GM12801 (cell line): Measurements from ENCODE around the gene WNT3A.

ENCODE experiments used
- CTCF ChIP-seq: IDR thresholded peaks from one replicate; pipeline ENCODE4 v1.5.1; 2011; ENCODE audit warnings: control low read depth; ENCODE audit not compliant: insufficient read length; ENCODE audit errors: extremely low read depth

WNT3A gene

DNA sequence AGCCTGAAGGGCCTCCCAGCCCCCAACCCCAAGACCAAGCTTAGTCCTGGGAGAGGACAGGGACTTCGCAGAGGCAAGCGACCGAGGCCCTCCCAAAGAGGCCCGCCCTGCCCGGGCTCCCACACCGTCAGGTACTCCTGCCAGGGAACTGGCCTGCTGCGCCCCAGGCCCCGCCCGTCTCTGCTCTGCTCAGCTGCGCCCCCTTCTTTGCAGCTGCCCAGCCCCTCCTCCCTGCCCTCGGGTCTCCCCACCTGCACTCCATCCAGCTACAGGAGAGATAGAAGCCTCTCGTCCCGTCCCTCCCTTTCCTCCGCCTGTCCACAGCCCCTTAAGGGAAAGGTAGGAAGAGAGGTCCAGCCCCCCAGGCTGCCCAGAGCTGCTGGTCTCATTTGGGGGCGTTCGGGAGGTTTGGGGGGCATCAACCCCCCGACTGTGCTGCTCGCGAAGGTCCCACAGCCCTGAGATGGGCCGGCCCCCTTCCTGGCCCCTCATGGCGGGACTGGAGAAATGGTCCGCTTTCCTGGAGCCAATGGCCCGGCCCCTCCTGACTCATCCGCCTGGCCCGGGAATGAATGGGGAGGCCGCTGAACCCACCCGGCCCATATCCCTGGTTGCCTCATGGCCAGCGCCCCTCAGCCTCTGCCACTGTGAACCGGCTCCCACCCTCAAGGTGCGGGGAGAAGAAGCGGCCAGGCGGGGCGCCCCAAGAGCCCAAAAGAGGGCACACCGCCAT, 53.8 kb downstream of the WNT3A start:
- TF ChIP-seq CTCF: no peak

DNA sequence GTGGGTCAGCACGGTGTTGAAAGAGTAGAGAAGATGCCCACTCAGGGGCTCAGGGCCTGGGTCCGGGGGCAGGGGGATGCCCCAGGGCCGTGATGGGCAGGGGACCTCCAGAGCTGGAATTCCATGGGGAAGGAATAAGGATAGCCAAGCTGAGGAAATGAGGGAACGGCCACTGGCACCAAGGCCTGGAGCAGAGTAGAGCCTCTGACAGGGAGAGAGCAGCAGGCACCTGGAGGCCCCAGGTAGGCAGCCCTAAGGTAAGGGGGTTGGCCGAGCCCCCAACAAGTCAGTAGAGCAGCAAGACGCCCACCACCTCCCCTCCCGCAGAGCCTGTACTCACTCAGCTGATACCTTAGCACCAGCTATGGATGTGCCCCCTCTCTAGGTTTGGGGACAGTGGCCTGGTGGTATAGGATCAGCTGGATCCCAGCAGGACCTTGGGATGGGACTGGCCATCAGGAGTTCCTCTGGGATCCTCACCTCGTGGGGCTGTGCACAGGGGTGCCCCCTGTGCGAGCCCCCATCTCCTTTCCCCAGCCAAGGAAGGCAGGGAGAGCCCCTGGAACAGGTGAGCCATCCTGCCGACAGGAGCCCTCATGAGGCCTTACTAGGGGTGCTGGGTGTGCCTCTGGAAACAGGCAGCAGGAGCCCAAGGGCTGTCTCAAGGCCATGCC, 54.8 kb downstream of the WNT3A start:
- TF ChIP-seq CTCF: no peak

DNA sequence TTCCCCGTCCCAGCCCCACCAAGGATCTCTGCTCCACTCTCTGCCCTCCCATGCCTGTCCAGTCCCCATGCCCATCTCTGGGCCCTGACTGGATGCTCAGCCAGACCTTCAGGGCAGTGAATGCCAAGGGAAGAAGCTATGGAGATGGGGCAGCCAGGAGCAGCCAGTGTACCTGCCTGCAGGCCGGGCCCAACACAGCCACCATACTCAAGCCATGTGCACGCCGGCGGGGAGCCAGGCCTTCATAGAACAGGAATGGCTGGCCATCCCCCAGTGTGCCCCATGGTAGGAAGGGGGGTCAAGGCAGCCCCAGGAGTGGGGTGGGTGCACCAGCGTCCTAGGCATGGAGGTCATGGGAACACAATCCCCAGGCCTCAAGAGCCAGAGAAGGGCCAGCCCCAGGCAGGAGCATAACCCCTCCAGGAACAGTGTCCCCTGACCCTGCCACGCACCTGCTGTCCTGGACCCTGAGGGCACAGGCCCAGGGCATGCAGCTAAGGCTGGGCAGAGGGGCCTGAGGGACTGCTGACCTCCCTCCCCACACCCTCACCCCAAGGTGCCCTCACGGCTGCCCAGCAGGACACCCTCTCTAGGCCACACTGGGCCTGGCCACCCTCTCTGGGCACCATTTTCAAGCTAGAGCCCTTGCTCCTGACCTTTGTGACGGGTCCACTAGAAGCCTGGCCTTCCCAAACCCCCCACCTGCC, 55.4 kb downstream of the WNT3A start:
- TF ChIP-seq CTCF: no peak

DNA sequence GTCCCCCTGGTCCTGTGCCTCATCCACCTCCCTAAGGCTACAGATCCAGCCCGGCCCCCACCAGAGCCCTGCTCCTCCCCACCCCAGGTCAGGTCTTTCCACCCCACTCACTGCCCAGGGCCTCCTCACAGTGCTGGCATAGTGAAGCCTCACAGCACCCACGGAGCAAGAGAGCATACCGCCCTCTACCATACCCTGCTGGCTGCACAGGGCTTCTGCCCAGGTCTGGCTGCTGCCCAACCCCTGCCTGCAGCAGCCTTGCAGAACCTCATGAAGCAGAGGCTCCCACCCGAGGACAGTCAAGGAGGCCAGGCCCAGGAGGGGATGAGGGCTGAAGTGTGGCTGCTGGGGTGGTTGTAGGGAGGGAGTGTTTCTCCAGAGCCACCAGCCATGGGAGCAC, 56.0 kb downstream of the WNT3A start:
- TF ChIP-seq CTCF: no peak

DNA sequence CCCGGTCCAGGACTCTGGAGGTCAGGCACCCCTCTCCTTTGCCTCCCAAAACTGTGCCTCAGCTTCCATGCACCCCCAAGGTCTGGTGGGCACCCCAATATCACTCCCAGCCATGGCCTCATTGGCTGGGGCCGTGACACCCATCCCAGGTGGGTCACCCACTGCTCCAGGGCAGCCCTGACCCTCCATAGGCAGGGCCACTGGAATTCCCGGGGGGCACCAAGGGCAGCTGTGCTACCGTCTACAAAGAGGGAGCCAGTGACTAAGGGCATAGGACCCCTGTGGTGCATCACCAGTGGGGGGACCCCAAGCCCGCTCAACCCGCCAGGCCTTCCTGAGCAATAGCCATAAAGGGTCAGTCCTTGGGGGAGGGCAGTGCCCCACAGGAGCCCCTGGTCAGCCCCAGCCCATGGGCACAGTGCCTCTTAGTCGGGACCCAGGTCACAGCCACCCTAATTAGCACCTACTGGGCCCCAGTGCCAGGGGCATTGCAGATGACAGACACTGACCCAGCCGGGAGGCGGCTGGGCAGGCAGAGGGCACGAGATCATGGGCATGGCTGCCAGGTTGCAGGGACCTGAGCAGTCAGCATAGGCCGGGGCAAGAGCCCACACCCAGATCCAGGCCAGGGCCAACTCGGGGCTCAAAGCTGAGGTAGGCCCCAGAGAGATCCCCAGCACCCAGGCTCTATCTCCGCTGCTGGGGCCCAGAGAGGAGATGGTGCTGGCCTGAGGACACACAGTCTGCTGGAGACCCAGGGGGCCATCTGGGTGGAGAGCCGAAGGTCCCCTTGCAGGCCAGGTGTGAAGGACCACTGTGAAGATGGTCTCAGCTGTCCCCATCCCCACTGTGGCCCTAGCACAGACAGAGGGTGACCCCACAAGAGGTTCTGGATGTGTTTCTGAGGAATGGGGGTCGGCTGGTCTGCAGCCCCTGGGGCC, 56.7 kb downstream of the WNT3A start:
- no peak for TF ChIP-seq CTCF

DNA sequence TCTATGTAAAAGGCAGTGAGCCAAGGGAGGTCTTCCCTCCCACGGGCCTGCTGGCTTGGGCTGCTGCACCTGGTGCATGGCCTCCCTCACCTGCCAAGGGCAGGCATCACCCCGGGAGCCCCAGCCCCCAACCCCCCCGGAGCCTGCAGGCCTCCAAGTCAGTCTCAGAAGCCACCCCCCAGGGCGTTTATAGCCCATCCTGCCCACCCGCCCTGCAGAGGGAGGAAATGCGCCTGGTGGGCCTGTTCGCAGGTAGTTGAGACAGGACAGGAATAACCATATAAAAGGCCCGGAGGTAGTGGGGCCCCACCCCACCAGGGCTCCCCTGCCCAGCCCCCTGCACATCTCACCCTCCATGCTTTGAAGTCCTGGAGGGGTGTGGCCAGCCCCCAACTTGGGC, 57.5 kb downstream of the WNT3A start:
- TF ChIP-seq CTCF: no peak
